DOHH2 (cell line): ENCODE results near the gene SLC7A11.

Source experiments
- EZH2phosphoT487 ChIP-seq: fragments of 200-600 bp; sonication (generic); IDR thresholded peaks from 2 replicates; pipeline ENCODE4 v1.6.1; 2017; ENCODE audit warnings: borderline replicate concordance, mild to moderate bottlenecking, antibody characterized with exemption, low read length, moderate library complexity, mixed read lengths
- TF ChIP-seq, protein P1 (sequence below): fragments of 200-600 bp; sonication (generic); IDR thresholded peaks from one replicate; pipeline ENCODE4 v1.5.1; 2014; ENCODE audit warnings: antibody characterized with exemption, mild to moderate bottlenecking, low read depth, low read length; ENCODE audit not compliant: poor library complexity, severe bottlenecking

- TF ChIP-seq, protein P1, sequence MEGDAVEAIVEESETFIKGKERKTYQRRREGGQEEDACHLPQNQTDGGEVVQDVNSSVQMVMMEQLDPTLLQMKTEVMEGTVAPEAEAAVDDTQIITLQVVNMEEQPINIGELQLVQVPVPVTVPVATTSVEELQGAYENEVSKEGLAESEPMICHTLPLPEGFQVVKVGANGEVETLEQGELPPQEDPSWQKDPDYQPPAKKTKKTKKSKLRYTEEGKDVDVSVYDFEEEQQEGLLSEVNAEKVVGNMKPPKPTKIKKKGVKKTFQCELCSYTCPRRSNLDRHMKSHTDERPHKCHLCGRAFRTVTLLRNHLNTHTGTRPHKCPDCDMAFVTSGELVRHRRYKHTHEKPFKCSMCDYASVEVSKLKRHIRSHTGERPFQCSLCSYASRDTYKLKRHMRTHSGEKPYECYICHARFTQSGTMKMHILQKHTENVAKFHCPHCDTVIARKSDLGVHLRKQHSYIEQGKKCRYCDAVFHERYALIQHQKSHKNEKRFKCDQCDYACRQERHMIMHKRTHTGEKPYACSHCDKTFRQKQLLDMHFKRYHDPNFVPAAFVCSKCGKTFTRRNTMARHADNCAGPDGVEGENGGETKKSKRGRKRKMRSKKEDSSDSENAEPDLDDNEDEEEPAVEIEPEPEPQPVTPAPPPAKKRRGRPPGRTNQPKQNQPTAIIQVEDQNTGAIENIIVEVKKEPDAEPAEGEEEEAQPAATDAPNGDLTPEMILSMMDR = no peak
- TF ChIP-seq EZH2phosphoT487 = no peak
Measured at GRCh38 chr4:138235419-138235952, 6.7 kb downstream of the SLC7A11 start.
